Posterior cingulate gyrus (tissue), 11 donors: ENCODE measurements around the gene GSKIP.

Source experiments
- DNase-seq, 10 donors: peaks; one replicate each; pipeline versions ENCODE4 v3.0.0 to v3.0.0-alpha.2; 2020 to 2021; ENCODE audit warnings: mixed read lengths in 3 of 10
- intact Hi-C: fragments of 100-400 bp; cut with DNase I; formaldehyde crosslinking; loops from one replicate; pipeline ENCODE4 v1.15.1; 2023

The GSKIP gene

GRCh38 chr14:96413526-96413925 lies 50.2 kb downstream of the GSKIP start:
- intact Hi-C loops: no loop called here
- DNase-seq: no peak

GRCh38 chr14:96415559-96415958 lies 52.2 kb downstream of the GSKIP start:
- intact Hi-C loops: no loop called here
- no peak for DNase-seq

- intact Hi-C loops: no loop called here
- no peak for DNase-seq
Observed at GRCh38 chr14:96416292-96416691, 53.0 kb downstream of the GSKIP start.

GRCh38 chr14:96417254-96417653 lies 53.9 kb downstream of the GSKIP start:
- intact Hi-C loops: no loop called here
- DNase-seq: no peak

- intact Hi-C loops: no loop called here
- DNase-seq: no peak
Observed at GRCh38 chr14:96418075-96418474, 54.7 kb downstream of the GSKIP start.

GRCh38 chr14:96421236-96421635 lies 57.9 kb downstream of the GSKIP start:
- DNase-seq: no peak
- intact Hi-C loops: loop anchor here (5.0 kb wide), 1 partner anchor 139 kb away; no protein-coding TSS in a partner anchor

DNA sequence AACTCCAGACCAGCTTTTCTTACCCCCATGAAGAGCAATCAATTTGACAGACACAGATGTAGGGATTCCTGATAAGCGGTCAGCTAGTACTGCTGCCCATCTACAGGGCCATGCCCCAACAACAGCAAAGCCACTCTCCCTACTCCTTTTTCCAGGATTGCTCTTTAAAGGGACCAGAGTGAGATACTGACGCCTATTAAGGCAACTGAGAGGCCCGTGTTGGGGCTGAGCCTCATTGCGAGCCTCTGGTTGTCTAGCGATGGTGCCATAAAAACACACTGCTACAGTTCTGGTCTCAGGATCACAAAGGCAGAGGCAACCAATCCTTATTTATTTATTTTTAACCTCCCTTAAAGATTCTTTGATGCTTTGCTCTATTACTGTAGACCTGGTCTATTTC lies 59.7 kb downstream of the GSKIP start:
- intact Hi-C loops: loop anchor here (5.0 kb wide), 1 partner anchor 141 kb away; no protein-coding TSS in a partner anchor
- no peak for DNase-seq

DNA sequence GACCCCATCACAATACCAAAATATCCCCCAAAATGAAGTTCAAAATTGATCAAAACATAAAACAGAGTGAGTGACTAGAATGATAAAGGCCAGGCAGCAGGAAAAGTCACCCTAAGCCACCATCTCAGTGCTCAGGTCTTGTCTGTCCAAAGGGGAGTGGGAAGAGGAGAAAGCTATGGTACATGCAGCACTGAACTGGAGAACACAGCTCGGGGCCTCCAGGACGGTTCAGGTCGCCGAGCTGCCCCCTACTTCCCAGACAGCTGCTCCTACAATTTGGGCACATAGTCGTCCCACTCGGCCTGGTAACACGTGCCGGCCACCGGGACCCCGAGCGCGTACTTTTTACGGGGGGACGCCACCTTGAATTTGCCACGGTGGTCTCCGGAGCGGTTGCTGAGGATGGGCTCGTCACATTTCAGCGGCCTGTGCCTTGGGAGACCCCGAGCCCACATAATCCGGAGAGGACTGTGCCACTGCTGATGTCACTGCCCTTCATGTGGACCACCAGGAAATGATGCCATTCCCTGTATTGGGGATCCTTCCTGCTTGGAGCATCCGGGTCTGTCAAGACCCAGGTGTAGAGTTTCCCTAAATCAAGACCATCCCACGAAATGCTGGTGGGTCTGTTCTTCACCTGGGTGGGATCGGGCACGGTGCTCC lies 60.3 kb downstream of the GSKIP start:
- intact Hi-C loops: loop anchor here (1.0 to 5.0 kb wide), 3 partner anchors 126 to 323 kb away; no protein-coding TSS in a partner anchor
- DNase-seq: no peak

- intact Hi-C loops: loop anchor here (1.0 to 5.0 kb wide), 3 partner anchors 127 to 324 kb away; no protein-coding TSS in a partner anchor
- DNase-seq: peak in 5 of 10 donors; percentile 11 to 88 (median 21)
Observed at GRCh38 chr14:96424109-96424989, 61.0 kb downstream of the GSKIP start.

DNA sequence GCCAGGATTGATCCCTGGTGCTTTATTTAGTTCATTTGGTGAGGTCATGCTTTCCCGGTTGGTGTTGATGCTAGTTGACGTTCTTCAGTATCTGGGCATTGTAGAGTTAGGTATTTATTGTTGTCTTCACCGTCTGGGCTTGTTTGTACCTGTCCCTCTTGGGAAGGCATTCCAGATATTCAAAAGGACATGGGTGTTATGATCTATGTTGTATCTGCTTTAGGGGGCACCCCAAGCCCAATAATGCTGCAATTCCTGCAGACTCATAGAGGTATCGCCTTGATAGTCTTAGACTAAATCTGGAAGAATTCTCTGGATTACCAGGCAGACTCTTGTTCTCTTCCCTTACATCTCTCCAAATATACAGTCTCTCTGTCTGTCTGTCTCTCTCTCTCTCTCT lies 70.7 kb downstream of the GSKIP start:
- no peak for DNase-seq
- intact Hi-C loops: no loop called here
